Hepatocyte (in vitro differentiated cells): Measurements from ENCODE around the gene MIEF2. TPM values are rescaled to one million over a fixed set of nuclear protein-coding genes. Genes with fewer than 3 reads are reported as not detected.

Source experiments
- DNase-seq: peaks from one replicate; pipeline ENCODE4 v3.0.0-alpha.2; 2016; ENCODE audit warnings: low spot score
- H2AFZ ChIP-seq: fragments of 200-600 bp; sonication (generic); 2 replicates; pipeline ENCODE4 v1.6.0; 2016; ENCODE audit warnings: antibody characterized with exemption, mild to moderate bottlenecking
- H3K27ac ChIP-seq: fragments of 200-600 bp; sonication (generic); 2 replicates; pipeline ENCODE4 v1.5.1; 2016; ENCODE audit warnings: mild to moderate bottlenecking
- H3K27me3 ChIP-seq: fragments of 200-600 bp; sonication (generic); 2 replicates; pipeline ENCODE4 v1.6.1; 2016
- H3K36me3 ChIP-seq: fragments of 200-600 bp; sonication (generic); replicated peaks from 2 replicates; pipeline ENCODE4 v1.5.1; 2016; ENCODE audit warnings: low read depth; ENCODE audit not compliant: insufficient read depth
- H3K4me1 ChIP-seq: fragments of 200-600 bp; sonication (generic); 2 replicates; pipeline ENCODE4 v1.5.1; 2016; ENCODE audit warnings: mild to moderate bottlenecking, moderate library complexity; ENCODE audit not compliant: insufficient read depth
- H3K4me2 ChIP-seq: fragments of 200-600 bp; sonication (generic); 2 replicates; pipeline ENCODE4 v1.6.0; 2016
- H3K4me3 ChIP-seq: fragments of 200-600 bp; sonication (generic); 2 replicates; pipeline ENCODE4 v1.5.1; 2016; ENCODE audit warnings: mild to moderate bottlenecking
- H3K79me2 ChIP-seq: fragments of 200-600 bp; sonication (generic); 2 replicates; pipeline ENCODE4 v1.6.0; 2017; ENCODE audit warnings: mild to moderate bottlenecking
- H3K9me2 ChIP-seq: fragments of 200-600 bp; sonication (generic); replicated peaks from 2 replicates; pipeline ENCODE4 v1.6.0; 2017; ENCODE audit warnings: mild to moderate bottlenecking; ENCODE audit not compliant: insufficient read depth
- H3K9me3 ChIP-seq: fragments of 200-600 bp; sonication (generic); 2 replicates; pipeline ENCODE4 v1.5.1; 2016; ENCODE audit warnings: low read depth, mild to moderate bottlenecking
- H4K20me1 ChIP-seq: fragments of 200-600 bp; sonication (generic); 2 replicates; pipeline ENCODE4 v1.6.0; 2016; ENCODE audit warnings: mild to moderate bottlenecking; ENCODE audit not compliant: insufficient read depth, poor library complexity, severe bottlenecking
- EZH2 ChIP-seq: fragments of 200-600 bp; sonication (generic); IDR thresholded peaks from 2 replicates; pipeline ENCODE4 v1.6.1; 2016; ENCODE audit warnings: antibody characterized with exemption, mild to moderate bottlenecking, borderline replicate concordance
- EZH2phosphoT487 ChIP-seq: fragments of 200-600 bp; sonication (generic); IDR thresholded peaks from one replicate; pipeline ENCODE4 v1.6.1; 2018; ENCODE audit warnings: antibody characterized with exemption, mild to moderate bottlenecking, low read depth, moderate library complexity; ENCODE audit not compliant: unreplicated experiment, severe bottlenecking
- WGBS: methylation state at CpG from one replicate; pipeline ENCODE4 v1.1.6; 2016; ENCODE audit warnings: low lambda C conversion rate; ENCODE audit errors: missing lambda C conversion rate; 5-methylcytosine and 5-hydroxymethylcytosine counted together
- polyA plus RNA-seq: library from polyadenylated mRNA; unstranded; fragments of >200 nt; fragmentation: Nextera tagmentation; extraction: Ambion mirVana; gene quantifications from 2 replicates; pipeline ENCODE4 v1.2.1, GENCODE V29; 2016
- total RNA-seq: library from RNA; depleted of rRNA; stranded (reverse); fragments of >200 nt; gene quantifications from 2 replicates; pipeline ENCODE4 v1.2.3, GENCODE V29; 2014
- TF ChIP-seq, protein P1 (sequence below): fragments of 200-600 bp; sonication (generic); IDR thresholded peaks from 2 replicates; pipeline ENCODE4 v1.5.1; 2016; ENCODE audit warnings: antibody characterized with exemption, mild to moderate bottlenecking; ENCODE audit not compliant: poor library complexity

The MIEF2 gene
- total and polyA plus RNA-seq, 2 experiments from 2014 or later, result 21.0 to 29.3 TPM

DNA sequence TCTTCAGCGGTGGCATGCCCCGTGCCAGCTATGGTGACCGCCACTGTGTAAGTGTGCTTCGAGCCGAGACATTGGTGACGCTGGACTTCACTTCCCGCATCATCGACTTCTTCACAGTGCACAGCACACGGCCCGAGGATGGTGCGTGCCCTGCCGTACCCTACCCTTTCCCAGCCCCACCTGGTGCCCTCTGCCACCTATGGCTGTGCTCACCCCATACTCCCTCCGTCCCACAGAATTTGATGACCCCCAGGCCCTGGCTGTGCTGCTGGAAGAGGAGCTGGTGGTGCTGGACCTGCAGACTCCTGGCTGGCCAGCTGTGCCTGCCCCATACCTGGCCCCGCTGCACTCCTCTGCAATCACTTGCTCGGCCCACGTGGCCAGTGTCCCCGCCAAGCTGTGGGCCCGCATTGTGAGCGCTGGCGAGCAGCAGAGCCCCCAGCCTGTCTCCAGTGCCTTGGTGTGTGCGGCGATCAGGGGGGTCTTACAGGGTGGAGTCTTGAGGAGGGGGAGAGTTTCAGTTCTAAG is 25.5 kb upstream of the MIEF2 start:
- Histone ChIP-seq H3K27ac (no peak overlapping the region), H3K27me3 (no peaks in the 10 kb centered on the region), H4K20me1 (peaks cover 11% of the 10 kb centered on the region), H3K9me3 (no peaks in the 10 kb centered on the region), H2AFZ (no peak overlapping the region), H3K79me2 (peaks cover 13% of the 10 kb centered on the region), H3K4me3 (no peak overlapping the region), H3K36me3 (no peaks in the 10 kb centered on the region), H3K9me2 (no peaks in the 10 kb centered on the region), H3K4me2 (no peak overlapping the region), H3K4me1 (no peaks in the 10 kb centered on the region)
- TF ChIP-seq EZH2phosphoT487 (no peak), EZH2 (no peak)
- TF ChIP-seq, protein P1, sequence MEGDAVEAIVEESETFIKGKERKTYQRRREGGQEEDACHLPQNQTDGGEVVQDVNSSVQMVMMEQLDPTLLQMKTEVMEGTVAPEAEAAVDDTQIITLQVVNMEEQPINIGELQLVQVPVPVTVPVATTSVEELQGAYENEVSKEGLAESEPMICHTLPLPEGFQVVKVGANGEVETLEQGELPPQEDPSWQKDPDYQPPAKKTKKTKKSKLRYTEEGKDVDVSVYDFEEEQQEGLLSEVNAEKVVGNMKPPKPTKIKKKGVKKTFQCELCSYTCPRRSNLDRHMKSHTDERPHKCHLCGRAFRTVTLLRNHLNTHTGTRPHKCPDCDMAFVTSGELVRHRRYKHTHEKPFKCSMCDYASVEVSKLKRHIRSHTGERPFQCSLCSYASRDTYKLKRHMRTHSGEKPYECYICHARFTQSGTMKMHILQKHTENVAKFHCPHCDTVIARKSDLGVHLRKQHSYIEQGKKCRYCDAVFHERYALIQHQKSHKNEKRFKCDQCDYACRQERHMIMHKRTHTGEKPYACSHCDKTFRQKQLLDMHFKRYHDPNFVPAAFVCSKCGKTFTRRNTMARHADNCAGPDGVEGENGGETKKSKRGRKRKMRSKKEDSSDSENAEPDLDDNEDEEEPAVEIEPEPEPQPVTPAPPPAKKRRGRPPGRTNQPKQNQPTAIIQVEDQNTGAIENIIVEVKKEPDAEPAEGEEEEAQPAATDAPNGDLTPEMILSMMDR, result no peak
- 98% methylated on average over 22 of the region's 22 CpGs for WGBS
- DNase-seq, result no peak

DNA sequence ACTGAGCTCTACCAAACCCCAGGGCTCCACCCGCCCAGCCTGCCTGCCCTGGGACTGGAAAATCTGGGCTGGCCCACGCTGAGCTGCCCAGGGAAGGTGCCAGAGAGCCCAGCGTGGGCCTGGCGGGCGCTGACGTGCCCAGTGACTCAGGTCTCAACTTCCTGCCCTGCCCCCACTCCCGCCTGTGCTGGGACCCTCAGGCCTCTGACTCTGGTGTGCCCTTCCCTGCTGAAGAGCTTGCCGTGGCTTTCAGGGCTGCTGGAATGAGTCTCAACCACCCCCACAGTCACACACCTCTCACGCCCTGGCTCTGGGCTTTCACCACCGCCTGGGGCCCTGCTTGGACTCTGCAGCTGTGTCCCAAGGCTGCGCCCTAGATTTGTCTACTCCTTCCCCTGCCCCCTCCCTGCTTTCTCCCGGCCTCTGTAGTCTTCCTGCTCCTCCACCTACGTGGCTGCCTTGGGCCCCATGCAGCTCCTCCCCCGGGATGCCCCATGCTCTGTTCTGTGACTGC is 24.7 kb upstream of the MIEF2 start:
- Histone ChIP-seq H4K20me1 (peaks cover 11% of the 10 kb centered on the region), H3K27me3 (no peaks in the 10 kb centered on the region), H2AFZ (no peak overlapping the region), H3K4me1 (no peaks in the 10 kb centered on the region), H3K4me2 (no peak overlapping the region), H3K36me3 (no peaks in the 10 kb centered on the region), H3K9me3 (no peaks in the 10 kb centered on the region), H3K27ac (no peak overlapping the region), H3K4me3 (no peak overlapping the region), H3K9me2 (no peaks in the 10 kb centered on the region), H3K79me2 (peaks cover 4% of the 10 kb centered on the region)
- DNase-seq, result no peak
- 96% methylated on average over 14 of the region's 14 CpGs for WGBS
- no peak for TF ChIP-seq EZH2
- TF ChIP-seq, protein P1, result no peak

DNA sequence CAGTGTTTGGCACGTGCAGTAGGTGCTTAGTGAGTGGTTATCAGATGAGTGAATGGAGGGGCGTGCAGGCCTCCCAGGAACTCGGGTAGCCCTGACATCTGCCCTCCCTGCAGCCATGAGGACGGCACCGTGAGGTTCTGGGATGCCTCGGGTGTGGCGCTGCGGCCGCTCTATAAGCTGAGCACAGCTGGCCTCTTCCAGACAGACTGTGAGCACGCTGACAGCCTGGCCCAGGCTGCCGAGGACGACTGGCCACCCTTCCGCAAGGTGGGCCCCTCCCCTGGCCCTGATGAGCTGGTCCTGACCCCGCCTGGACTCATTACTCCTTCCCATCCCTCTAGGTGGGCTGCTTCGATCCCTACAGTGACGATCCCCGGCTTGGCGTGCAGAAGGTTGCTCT is 24.0 kb upstream of the MIEF2 start:
- peaks cover 4% of the 10 kb centered on the region for H3K79me2 ChIP-seq
- no peak overlapping the region for H3K27ac ChIP-seq
- no peaks in the 10 kb centered on the region for H3K4me1 ChIP-seq
- H3K4me3 ChIP-seq, result no peak overlapping the region
- H3K9me2 ChIP-seq, result no peaks in the 10 kb centered on the region
- no peak overlapping the region for H3K4me2 ChIP-seq
- H3K36me3 ChIP-seq, result no peaks in the 10 kb centered on the region
- DNase-seq, result no peak
- no peaks in the 10 kb centered on the region for H3K27me3 ChIP-seq
- no peak overlapping the region for H2AFZ ChIP-seq
- 93% methylated on average over 18 of the region's 18 CpGs for WGBS
- peaks cover 6% of the 10 kb centered on the region for H4K20me1 ChIP-seq
- TF ChIP-seq EZH2 (no peak), EZH2phosphoT487 (no peak)
- TF ChIP-seq, protein P1, result no peak
- no peaks in the 10 kb centered on the region for H3K9me3 ChIP-seq
